BE2C (cell line): Measurements from ENCODE around the gene CHRNA9.

Source experiments
- DNase-seq: peaks from one replicate; pipeline ENCODE4 v3.0.0-alpha.2; 2020
- H3K27me3 ChIP-seq: fragments of 250-450 bp; sonication (Bioruptor Pico); 2 replicates; pipeline ENCODE4 v1.5.1; 2020; ENCODE audit warnings: mild to moderate bottlenecking
- H3K36me3 ChIP-seq: fragments of 250-450 bp; sonication (Bioruptor Pico); 2 replicates; pipeline ENCODE4 v1.5.1; 2020; ENCODE audit warnings: mild to moderate bottlenecking
- H3K4me1 ChIP-seq: fragments of 250-450 bp; sonication (Bioruptor Pico); 2 replicates; pipeline ENCODE4 v1.5.1; 2020
- H3K4me3 ChIP-seq: 2 replicates; pipeline ENCODE4 v1.5.1; 2011; ENCODE audit warnings: low read depth, low read length
- H3K9me3 ChIP-seq: fragments of 250-450 bp; sonication (Bioruptor Pico); 2 replicates; pipeline ENCODE4 v1.5.1; 2020
- CTCF ChIP-seq: IDR thresholded peaks from 2 replicates; pipeline ENCODE4 v1.5.1; 2012; ENCODE audit warnings: mild to moderate bottlenecking, low read depth, low read length

CHRNA9 gene

GRCh38 chr4:40331101-40331745 is 3.9 kb upstream of the CHRNA9 start:
- Histone ChIP-seq H3K4me3 (no peak overlapping the region), H3K4me1 (peaks cover 24% of the 10 kb centered on the region), H3K9me3 (no peaks in the 10 kb centered on the region), H3K27me3 (no peaks in the 10 kb centered on the region), H3K36me3 (no peaks in the 10 kb centered on the region)
- TF ChIP-seq CTCF: no peak
- peak; percentile 28 for DNase-seq

- DNase-seq: no peak
- Histone ChIP-seq H3K36me3 (no peaks in the 10 kb centered on the region), H3K4me3 (no peak overlapping the region), H3K9me3 (no peaks in the 10 kb centered on the region), H3K4me1 (peaks cover 24% of the 10 kb centered on the region), H3K27me3 (no peaks in the 10 kb centered on the region)
- TF ChIP-seq CTCF: no peak
Observed at GRCh38 chr4:40331961-40332360, 3.2 kb upstream of the CHRNA9 start.

GRCh38 chr4:40333921-40334352 is 1.2 kb upstream of the CHRNA9 start:
- peaks cover 24% of the 10 kb centered on the region for H3K4me1 ChIP-seq
- no peaks in the 10 kb centered on the region for H3K36me3 ChIP-seq
- TF ChIP-seq CTCF: no peak
- H3K27me3 ChIP-seq: no peaks in the 10 kb centered on the region
- DNase-seq: peak; percentile 68
- no peak overlapping the region for H3K4me3 ChIP-seq
- no peaks in the 10 kb centered on the region for H3K9me3 ChIP-seq

- H3K27me3 ChIP-seq: no peaks in the 10 kb centered on the region
- TF ChIP-seq CTCF: no peak
- no peaks in the 10 kb centered on the region for H3K9me3 ChIP-seq
- no peaks in the 10 kb centered on the region for H3K36me3 ChIP-seq
- H3K4me3 ChIP-seq: no peak overlapping the region
- no peak for DNase-seq
- peaks cover 24% of the 10 kb centered on the region for H3K4me1 ChIP-seq
Observed at GRCh38 chr4:40335525-40335894, 377 bp downstream of the CHRNA9 start.

- no peak for DNase-seq
- no peak for TF ChIP-seq CTCF
- Histone ChIP-seq H3K36me3 (no peaks in the 10 kb centered on the region), H3K9me3 (no peaks in the 10 kb centered on the region), H3K27me3 (no peaks in the 10 kb centered on the region), H3K4me3 (no peak overlapping the region), H3K4me1 (peaks cover 24% of the 10 kb centered on the region)
Observed at GRCh38 chr4:40337051-40337450, 1.9 kb downstream of the CHRNA9 start.

GRCh38 chr4:40337523-40337922 is 2.4 kb downstream of the CHRNA9 start:
- H3K9me3 ChIP-seq: no peaks in the 10 kb centered on the region
- H3K27me3 ChIP-seq: no peaks in the 10 kb centered on the region

More at GRCh38 chr4:40337523-40337922, 2.4 kb downstream of the CHRNA9 start:
- Histone ChIP-seq H3K4me3 (no peak overlapping the region), H3K36me3 (no peaks in the 10 kb centered on the region), H3K4me1 (peaks cover 24% of the 10 kb centered on the region)
- no peak for DNase-seq
- TF ChIP-seq CTCF: no peak
